ENCODE results near the gene LPAR2.

Gene LPAR2

DNA sequence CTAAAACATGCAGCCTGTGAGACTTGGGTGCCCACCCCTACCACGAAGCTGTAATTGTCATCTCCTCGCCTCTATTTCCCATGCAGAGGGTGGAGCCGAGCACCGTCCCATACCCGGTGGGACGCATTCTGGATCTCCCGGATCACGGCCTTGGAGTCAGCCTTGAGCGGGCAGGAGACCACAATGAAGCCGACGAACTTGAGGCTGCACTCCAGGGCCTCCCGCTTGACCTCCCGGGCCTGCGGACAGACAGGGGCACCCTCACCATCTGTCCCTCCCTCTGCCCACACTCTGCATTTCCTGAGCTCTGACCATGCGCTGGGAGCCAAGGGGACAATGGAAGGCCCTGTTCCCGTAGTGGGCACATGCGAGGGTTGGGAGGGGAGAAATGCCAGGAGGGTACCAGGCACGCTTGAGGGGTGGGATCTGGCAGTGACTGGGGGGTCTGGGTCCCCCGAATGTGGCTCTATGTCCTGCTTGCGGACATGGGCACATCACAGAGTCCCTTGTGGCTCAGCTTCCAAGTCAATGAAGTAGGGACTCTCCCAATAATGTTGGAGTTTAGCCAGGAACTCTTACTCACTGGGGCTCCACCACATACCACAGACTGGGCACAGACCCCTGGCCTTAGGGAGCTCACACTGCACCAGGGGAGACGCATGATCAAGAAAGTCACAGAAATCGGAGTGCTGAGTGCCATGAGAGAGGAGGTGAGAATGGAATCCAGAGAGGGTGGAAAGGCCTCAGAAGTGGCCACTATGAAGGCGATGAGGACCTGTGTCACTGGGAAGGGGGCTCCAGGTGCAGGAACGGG, 24.7 kb upstream of the LPAR2 start:
- in situ Hi-C loops (cut with MboI; ENCODE audit: low sequenced_read_pairs, unreplicated experiment), result no loop called here
- DNase-seq (ENCODE audit: low spot score), result no peak
- TF ChIP-seq, protein P1, sequence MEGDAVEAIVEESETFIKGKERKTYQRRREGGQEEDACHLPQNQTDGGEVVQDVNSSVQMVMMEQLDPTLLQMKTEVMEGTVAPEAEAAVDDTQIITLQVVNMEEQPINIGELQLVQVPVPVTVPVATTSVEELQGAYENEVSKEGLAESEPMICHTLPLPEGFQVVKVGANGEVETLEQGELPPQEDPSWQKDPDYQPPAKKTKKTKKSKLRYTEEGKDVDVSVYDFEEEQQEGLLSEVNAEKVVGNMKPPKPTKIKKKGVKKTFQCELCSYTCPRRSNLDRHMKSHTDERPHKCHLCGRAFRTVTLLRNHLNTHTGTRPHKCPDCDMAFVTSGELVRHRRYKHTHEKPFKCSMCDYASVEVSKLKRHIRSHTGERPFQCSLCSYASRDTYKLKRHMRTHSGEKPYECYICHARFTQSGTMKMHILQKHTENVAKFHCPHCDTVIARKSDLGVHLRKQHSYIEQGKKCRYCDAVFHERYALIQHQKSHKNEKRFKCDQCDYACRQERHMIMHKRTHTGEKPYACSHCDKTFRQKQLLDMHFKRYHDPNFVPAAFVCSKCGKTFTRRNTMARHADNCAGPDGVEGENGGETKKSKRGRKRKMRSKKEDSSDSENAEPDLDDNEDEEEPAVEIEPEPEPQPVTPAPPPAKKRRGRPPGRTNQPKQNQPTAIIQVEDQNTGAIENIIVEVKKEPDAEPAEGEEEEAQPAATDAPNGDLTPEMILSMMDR (IDR thresholded peaks at IDR 0.05; ENCODE audit: borderline replicate concordance, control extremely low read depth, extremely low read depth, insufficient read depth, missing control alignments), result no peak

DNA sequence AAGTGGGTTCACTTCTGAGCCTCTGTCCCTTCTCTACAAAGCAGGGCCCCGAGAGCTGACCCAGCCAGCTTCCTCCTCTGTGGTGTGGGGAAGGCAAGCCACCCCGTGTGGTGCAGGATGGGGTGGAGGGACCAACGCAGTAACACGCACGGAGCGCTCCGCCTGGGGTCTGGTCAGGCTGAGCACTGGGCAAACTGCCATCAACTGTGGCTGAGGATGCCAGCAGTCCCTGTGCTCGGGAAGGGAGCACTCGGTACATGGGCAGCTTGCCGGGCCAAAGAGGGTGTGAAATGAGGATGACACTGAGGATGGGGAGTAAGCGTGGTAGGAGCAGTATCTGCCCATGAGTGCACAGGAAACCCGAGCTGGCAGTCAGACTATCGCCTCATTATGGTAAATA, 23.1 kb upstream of the LPAR2 start:
- in situ Hi-C loops (cut with MboI; ENCODE audit: low sequenced_read_pairs, unreplicated experiment), result no loop called here
- TF ChIP-seq, protein P1 (IDR thresholded peaks at IDR 0.05; ENCODE audit: borderline replicate concordance, control extremely low read depth, extremely low read depth, insufficient read depth, missing control alignments), result no peak
- no peak for DNase-seq (ENCODE audit: low spot score)

DNA sequence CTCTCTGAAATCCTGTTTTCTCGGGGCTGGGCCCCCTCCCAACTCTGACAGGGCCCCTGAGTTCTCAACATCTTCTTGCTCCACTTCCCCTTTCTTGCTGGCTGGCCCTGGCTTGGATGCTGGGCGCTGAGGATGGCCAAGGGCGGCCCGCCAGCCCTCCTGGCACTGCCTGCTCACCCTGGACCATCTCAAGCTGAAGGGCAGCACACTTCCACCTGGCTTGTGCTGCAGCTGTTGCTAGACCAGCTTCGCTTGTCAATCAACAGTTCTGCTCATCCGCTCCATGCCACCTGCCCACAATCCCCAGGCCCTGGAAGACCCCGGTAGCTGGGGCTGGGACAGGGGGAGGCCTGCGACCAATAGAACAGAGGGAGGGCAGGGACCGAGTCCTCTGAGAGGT, 22.3 kb upstream of the LPAR2 start:
- in situ Hi-C loops (cut with MboI; ENCODE audit: low sequenced_read_pairs, unreplicated experiment), result no loop called here
- TF ChIP-seq, protein P1 (IDR thresholded peaks at IDR 0.05; ENCODE audit: borderline replicate concordance, control extremely low read depth, extremely low read depth, insufficient read depth, missing control alignments), result no peak
- DNase-seq (ENCODE audit: low spot score), result no peak

DNA sequence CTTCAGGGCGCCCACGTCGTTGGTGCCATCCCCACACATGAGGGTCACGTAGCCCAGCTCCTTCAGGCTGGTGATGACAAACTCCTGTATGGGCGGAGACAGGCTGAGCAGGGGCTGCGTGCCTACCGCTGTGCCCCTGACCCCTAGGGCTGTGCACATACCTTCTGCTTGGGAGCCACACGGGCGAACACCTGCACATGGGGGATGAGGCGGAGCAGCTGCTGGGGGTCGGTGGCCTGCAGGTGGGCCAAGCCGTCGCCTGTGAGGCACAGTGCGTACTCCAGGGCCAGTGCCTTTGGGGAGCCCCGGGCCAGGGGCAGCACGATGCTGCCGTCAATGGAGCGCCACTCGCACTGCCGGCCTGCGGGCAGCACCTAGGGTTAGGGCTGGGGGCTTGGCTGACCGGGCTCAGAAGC, 21.6 kb upstream of the LPAR2 start:
- DNase-seq (ENCODE audit: low spot score), result no peak
- in situ Hi-C loops (cut with MboI; ENCODE audit: low sequenced_read_pairs, unreplicated experiment), result loop anchor here (25.0 kb wide), 1 partner anchor 287 kb away; no protein-coding TSS in a partner anchor
- TF ChIP-seq, protein P1 (IDR thresholded peaks at IDR 0.05; ENCODE audit: borderline replicate concordance, control extremely low read depth, extremely low read depth, insufficient read depth, missing control alignments), result no peak

DNA sequence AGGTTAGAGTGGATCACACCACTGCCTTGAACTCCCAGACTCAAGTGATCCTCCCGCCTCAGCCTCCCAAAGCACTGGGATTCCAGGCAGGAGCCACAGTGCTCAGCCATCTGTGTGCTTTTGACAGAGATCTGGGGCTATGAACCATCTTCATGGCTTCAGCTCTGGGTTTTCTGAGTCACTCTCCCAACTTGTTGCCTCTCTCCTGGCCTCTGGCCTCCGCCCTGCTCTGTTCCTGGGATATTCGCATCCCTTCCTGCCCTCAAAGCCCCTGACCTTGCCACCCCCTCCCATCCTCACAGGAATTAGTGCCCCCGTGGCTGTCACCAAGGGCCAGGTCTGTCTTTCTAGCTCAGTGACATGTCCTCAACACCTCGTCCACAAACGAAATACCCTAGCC, 21.1 kb upstream of the LPAR2 start:
- TF ChIP-seq, protein P1 (IDR thresholded peaks at IDR 0.05; ENCODE audit: borderline replicate concordance, control extremely low read depth, extremely low read depth, insufficient read depth, missing control alignments), result no peak
- in situ Hi-C loops (cut with MboI; ENCODE audit: low sequenced_read_pairs, unreplicated experiment), result loop anchor here (25.0 kb wide), 1 partner anchor 287 kb away; no protein-coding TSS in a partner anchor
- no peak for DNase-seq (ENCODE audit: low spot score)

DNA sequence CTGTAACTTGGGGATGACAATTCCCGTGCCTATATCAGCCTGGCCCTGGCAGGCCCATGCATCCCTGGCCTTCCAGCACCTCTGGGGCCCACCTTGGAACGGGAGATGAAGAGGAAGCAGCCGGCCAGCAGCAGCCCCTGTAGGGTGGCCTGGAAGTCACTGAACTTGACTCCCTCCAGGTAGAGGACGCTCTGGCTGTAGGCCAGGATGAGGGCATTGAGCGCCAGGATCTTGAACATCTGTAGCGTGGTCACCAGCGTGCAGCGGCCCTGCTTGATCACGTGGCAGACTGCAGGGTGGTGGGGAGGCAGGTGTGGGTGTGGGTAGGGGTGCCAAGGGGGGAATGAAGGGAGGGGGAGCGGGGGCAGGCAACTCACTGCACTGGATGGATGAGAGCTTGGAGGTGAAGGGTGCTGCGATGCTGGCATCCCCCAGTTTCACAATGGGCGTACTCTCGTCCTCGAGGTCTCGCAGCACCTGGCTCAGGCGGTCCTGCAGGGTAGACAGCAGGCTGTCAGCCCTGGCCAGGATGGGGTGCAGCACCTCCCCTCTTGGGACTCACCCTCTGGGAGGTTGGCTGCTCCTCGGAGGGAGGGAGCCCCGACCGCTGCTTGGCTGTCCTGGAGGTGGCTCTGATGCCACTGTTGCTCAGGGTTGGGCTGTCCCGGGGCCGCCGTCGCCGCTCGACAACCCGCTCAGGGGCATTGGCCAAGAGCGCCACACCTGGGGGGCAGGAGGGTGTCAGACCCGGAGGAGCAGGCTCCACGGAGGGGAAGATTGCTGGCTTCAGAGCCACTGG, 19.2 kb upstream of the LPAR2 start:
- DNase-seq (ENCODE audit: low spot score), result no peak
- in situ Hi-C loops (cut with MboI; ENCODE audit: low sequenced_read_pairs, unreplicated experiment), result loop anchor here (25.0 kb wide), 1 partner anchor 285 kb away; no protein-coding TSS in a partner anchor

More for the DNA sequence above, 19.2 kb upstream of the LPAR2 start:
- TF ChIP-seq, protein P1 (IDR thresholded peaks at IDR 0.05; ENCODE audit: borderline replicate concordance, control extremely low read depth, extremely low read depth, insufficient read depth, missing control alignments), result no peak
